ENCODE data around the gene PTTG1IP. TPM values are rescaled to one million over a fixed set of nuclear protein-coding genes. Genes with fewer than 3 reads are reported as not detected.

Gene PTTG1IP, protein sequence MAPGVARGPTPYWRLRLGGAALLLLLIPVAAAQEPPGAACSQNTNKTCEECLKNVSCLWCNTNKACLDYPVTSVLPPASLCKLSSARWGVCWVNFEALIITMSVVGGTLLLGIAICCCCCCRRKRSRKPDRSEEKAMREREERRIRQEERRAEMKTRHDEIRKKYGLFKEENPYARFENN
- total RNA-seq: 100 to 1,000 TPM; 150 to 316 (median 247) TPM

DNA sequence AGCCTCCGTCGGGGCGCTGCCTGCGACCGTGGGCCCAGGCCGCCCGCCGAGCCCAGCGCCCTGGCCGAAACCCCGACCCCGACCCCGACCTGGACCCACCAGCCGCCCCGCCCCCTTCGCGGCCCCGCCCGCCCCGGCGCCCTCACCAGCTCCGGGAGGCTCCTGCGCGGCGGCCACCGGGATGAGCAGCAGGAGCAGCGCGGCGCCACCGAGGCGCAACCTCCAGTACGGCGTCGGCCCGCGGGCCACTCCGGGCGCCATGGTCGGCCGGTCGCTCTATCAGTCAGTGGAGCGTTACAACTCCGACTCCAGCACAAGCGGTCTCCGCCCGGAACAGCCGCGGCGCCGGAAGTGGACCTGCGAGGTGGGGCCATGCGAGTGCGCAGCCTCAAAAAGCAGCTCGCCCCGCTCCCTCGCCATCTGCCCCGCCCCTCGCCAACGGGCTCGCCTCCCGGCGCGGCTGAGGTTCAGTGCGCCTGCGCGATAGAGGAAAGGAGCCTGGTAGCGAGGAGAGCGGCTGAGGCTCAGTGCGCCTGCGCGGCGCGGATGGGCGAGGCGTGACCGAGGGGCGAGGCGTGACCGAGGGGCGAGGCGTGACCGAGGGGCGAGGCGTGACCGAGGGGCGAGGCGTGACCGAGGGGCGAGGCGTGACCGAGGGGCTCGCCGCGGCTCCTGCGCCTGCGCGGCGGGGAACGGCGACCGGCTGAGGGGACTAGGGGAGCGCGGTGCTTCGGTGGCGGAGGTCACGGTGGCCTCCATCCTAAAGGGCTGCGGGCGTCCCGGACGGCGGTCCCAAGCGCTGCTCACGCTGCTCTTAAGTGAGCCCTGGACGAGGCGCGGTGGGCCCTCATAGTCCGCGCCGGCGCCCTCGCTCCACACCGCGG is at the start of gene PTTG1IP:
Gene PTTG1IP (minus strand): TSS at position 335 of the 884 bp plus-strand sequence. CDS start 74 bp downstream, at position 261.
- Histone ChIP-seq H3K27me3 (no peaks in the 10 kb centered on the region), H3K4me3 (peak within 1 kb of the TSS; percentile 80 to 97 (median 90)), H3K27ac (peak within 1 kb of the TSS; percentile 93 to 98 (median 98)), H3K9me3 (no peaks in the 10 kb centered on the region), H3K4me1 (peaks cover 41 to 72% (median 54%) of the 10 kb centered on the region in 4 donors), H3K36me3 (no peaks in the 10 kb centered on the region)
- DNase-seq (peak; percentile 99 to 100), ATAC-seq (ENCODE audit: low FRiP score in 2 of 2) (peak; percentile 91)
- TF ChIP-seq POLR2AphosphoS5 (IDR thresholded peaks at IDR 0.05): peak; percentile 83 to 93
- TF ChIP-seq EP300 (IDR thresholded peaks at IDR 0.05): peak in 1 of 4 donors; percentile 36
- peak in 2 of 6 experiments; percentile 4 to 9 for TF ChIP-seq CTCF (IDR thresholded peaks at IDR 0.05)
- peak in 3 of 4 donors; percentile 56 to 90 (median 71) for TF ChIP-seq POLR2A (IDR thresholded peaks at IDR 0.05)
- WGBS, 2 donors: 0% methylated on average over 30 of the region's 123 CpGs; no CpG with 5 or more reads in 1 of the 2 donors

DNA sequence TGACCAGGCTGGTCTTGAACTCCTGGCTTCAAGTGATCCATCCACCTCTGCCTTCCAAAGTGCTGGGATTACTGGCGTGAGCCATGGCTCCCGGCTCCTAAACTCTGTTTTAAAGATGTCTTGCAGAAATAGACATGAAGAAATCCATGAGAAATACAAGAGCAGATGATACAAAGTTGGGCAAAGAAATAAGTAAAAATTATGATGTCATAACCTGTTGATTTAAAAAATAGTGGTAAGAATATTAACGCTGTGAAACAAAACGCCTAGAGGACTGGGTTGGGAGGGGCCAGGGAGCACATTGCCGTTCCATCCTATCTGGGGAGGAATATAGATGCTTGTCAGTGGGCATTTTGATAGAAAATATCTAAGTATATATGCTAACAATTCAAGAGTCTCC is 48.4 kb upstream of the PTTG1IP start:
- TF ChIP-seq EP300 (IDR thresholded peaks at IDR 0.05): no peak
- no peak for TF ChIP-seq POLR2A (IDR thresholded peaks at IDR 0.05)
- no peak for TF ChIP-seq POLR2AphosphoS5 (IDR thresholded peaks at IDR 0.05)
- no peak for TF ChIP-seq CTCF (IDR thresholded peaks at IDR 0.05)
- peaks cover 21 to 52% (median 48%) of the 10 kb centered on the region in 4 donors for H3K4me1 ChIP-seq
- no peaks in the 10 kb centered on the region for H3K9me3 ChIP-seq
- no peaks in the 10 kb centered on the region for H3K36me3 ChIP-seq
- peaks cover 0 to 7% (median 0%) of the 10 kb centered on the region in 4 donors for H3K27me3 ChIP-seq
- H3K27ac ChIP-seq: peak overlapping the region in 2 of 4 donors; percentile 49 to 82
- no peak for ATAC-seq (ENCODE audit: low FRiP score in 2 of 2)
- H3K4me3 ChIP-seq: no peak overlapping the region
- WGBS, 2 donors: 60 to 76% methylated on average over 5 of the region's 5 CpGs
- no peak for DNase-seq

- peak within 1 kb of the TSS in 3 of 4 donors; percentile 38 to 62 (median 56) for H3K4me3 ChIP-seq
Measured at GRCh38 chr21:44920694-44921604, 47.5 kb upstream of the PTTG1IP start, which contains the start of gene ITGB2. Gene ITGB2 (minus strand): TSS chr21:44920899. CDS start chr21:44910782, 10,117 bp downstream.

DNA sequence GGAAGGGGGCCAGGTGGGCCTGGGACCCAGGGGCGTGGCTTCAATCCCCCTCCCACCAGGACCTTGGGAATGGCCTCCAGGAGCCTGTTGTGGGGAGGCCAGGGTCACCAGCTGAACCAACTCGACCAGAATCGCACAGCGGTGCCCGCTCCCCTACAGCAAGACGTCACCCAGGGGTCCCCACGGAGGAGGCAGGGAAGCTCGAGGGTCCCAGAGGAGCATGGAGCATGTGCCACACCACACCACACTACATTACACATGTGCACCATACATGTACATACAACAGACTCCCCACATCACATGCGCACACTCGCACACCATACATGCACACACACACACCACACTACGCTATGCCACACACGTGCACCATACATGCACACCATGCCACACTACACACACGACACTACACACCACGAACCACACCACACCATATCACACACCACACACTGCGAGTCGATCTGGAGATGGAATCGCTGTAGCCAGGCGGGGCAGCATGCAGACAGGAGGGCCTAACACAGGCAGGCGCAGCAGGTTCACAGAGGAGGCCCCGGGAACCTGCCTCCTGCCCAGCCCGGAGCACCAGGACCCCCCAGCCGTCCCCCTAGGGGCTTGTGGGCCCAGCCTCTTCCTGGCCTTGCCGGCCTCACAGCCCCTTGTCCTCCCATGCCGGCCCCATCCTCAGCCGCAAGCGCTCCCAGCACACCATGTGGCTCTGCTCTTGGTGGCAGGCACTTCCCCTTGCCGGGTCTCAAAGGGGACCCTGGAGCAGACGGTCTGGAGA is 46.6 kb upstream of the PTTG1IP start:
- H3K4me3 ChIP-seq: peak overlapping the region in 3 of 4 donors; percentile 38 to 62 (median 56)
- no peak for DNase-seq

More at GRCh38 chr21:44920694-44921604, 47.5 kb upstream of the PTTG1IP start, which contains the start of gene ITGB2:
- TF ChIP-seq POLR2AphosphoS5 (IDR thresholded peaks at IDR 0.05): peak in 1 of 2 donors; percentile 65
- TF ChIP-seq EP300 (IDR thresholded peaks at IDR 0.05): no peak
- peak in 1 of 4 donors; percentile 52 for TF ChIP-seq POLR2A (IDR thresholded peaks at IDR 0.05)
- DNase-seq (peak in 1 of 2 donors; percentile 89), ATAC-seq (ENCODE audit: low FRiP score in 2 of 2) (peak; percentile 71 to 76)
- H3K36me3 ChIP-seq: no peaks in the 10 kb centered on the region
- H3K4me1 ChIP-seq: peaks cover 16 to 49% (median 45%) of the 10 kb centered on the region in 4 donors
- no peaks in the 10 kb centered on the region for H3K9me3 ChIP-seq
- peak within 1 kb of the TSS; percentile 62 to 87 (median 81) for H3K27ac ChIP-seq
- WGBS, 2 donors: 52 to 64% methylated on average over 17 to 27 of the region's 29 CpGs
- peaks cover 0 to 7% (median 0%) of the 10 kb centered on the region in 4 donors for H3K27me3 ChIP-seq

More for the DNA sequence above, 46.6 kb upstream of the PTTG1IP start:
- Histone ChIP-seq H3K4me1 (peaks cover 10 to 41% (median 40%) of the 10 kb centered on the region in 4 donors), H3K9me3 (no peaks in the 10 kb centered on the region), H3K27me3 (peaks cover 0 to 7% (median 0%) of the 10 kb centered on the region in 4 donors), H3K27ac (peak overlapping the region; percentile 62 to 87 (median 81)), H3K36me3 (no peaks in the 10 kb centered on the region)
- peak; percentile 26 to 30 for ATAC-seq (ENCODE audit: low FRiP score in 2 of 2)
- TF ChIP-seq CTCF (IDR thresholded peaks at IDR 0.05): no peak
- no peak for TF ChIP-seq POLR2A (IDR thresholded peaks at IDR 0.05)
- no peak for TF ChIP-seq EP300 (IDR thresholded peaks at IDR 0.05)
- TF ChIP-seq POLR2AphosphoS5 (IDR thresholded peaks at IDR 0.05): no peak
- 61 to 78% methylated on average over 14 to 28 of the region's 28 CpGs for WGBS, 2 donors

Data from upper lobe of left lung (tissue), 6 donors.